DND-41 (cell line): ENCODE data around the gene DYNC1H1.

ENCODE experiments used
- CTCF ChIP-seq: IDR thresholded peaks from 2 replicates; pipeline ENCODE4 v1.5.1; 2012; ENCODE audit warnings: borderline replicate concordance, low read length, moderate library complexity, mild to moderate bottlenecking; ENCODE audit not compliant: poor library complexity, severe bottlenecking; ENCODE audit errors: extremely low read depth
- EZH2 ChIP-seq: IDR thresholded peaks from 3 replicates; pipeline ENCODE4 v1.6.1; 2012; ENCODE audit warnings: borderline replicate concordance, low read depth, mild to moderate bottlenecking, moderate library complexity, low read length, inconsistent platforms; ENCODE audit not compliant: severe bottlenecking

GRCh38 chr14:101954501-101954900, 9.9 kb upstream of the DYNC1H1 start:
- TF ChIP-seq CTCF (no peak), EZH2 (no peak)
